Pancreas (tissue), 10 donors: Measurements from ENCODE around the gene CDKL1. TPM values are rescaled to one million over a fixed set of nuclear protein-coding genes. Genes with fewer than 3 reads are reported as not detected.
"Not testable (repeated sequence)": the region's sequence is repeated elsewhere in the genome, so short reads cannot be mapped to it uniquely, and the experiment has no call there.

ENCODE experiments used
- ATAC-seq, 4 donors: fragments of 200-7000 bp; cut with Tn5 transposase; one replicate each; pipeline versions ENCODE4 v1.8.0 to v1.9.1; 2020; ENCODE audit warnings: mild to moderate bottlenecking in 4 of 4, moderate library complexity in 4 of 4
- DNase-seq, 6 donors: peaks; one replicate each; pipeline ENCODE4 v3.0.0-alpha.2; 2020
- FAIRE-seq: peaks from 2 replicates; lab custom pipeline; 2012; peaks lifted over from hg19 to GRCh38; lab: Jason Lieb, UNC
- H3K27ac ChIP-seq, 4 donors: fragments of 200-600 bp; sonication (generic); 1 replicate in 3 of 4; 2 replicates in 1 of 4; pipeline versions ENCODE4 v1.5.0 to v1.8.0; 2020
- H3K27me3 ChIP-seq, 4 donors: fragments of 200-600 bp; one replicate each; pipeline ENCODE4 v1.8.0; 2021
- H3K36me3 ChIP-seq, 3 donors: fragments of 200-600 bp; sonication (generic) in 1 of 3; one replicate each; pipeline versions ENCODE4 v1.5.0 to v1.8.0; 2020 to 2021
- H3K4me1 ChIP-seq, 3 donors: fragments of 200-600 bp; one replicate each; pipeline ENCODE4 v1.8.0; 2021
- H3K4me3 ChIP-seq, 4 donors: fragments of 200-600 bp; sonication (generic) in 2 of 4; one replicate each; pipeline versions ENCODE4 v1.5.0 to v1.8.0; 2020 to 2021
- H3K9me3 ChIP-seq, 4 donors: fragments of 200-600 bp; one replicate each; pipeline ENCODE4 v1.8.0; 2021
- CTCF ChIP-seq, 4 donors: fragments of 200-600 bp; sonication (generic) in 3 of 4; IDR thresholded peaks; one replicate each; pipeline versions ENCODE4 v1.5.0 to v1.8.0; 2021; ENCODE audit warnings: antibody characterized with exemption in 4 of 4
- WGBS, 2 donors: extraction: QIAGEN DNeasy Blood & Tissue Kit; methylation state at CpG; one replicate each; pipeline ENCODE4 v1.1.7; 2013; 5-methylcytosine and 5-hydroxymethylcytosine counted together
- intact Hi-C, 3 donors: fragments of 100-400 bp; cut with DNase I; formaldehyde crosslinking; loops; one replicate each; pipeline versions ENCODE4 v1.11.1 to v1.14.2; 2022
- polyA plus RNA-seq, 2 donors: library from polyadenylated mRNA; stranded (reverse); fragments of 200-250 nt; gene quantifications; one replicate each; pipeline ENCODE4 v1.2.3, GENCODE V29; 2013
- total RNA-seq, 6 donors: library from RNA; stranded (reverse); fragmentation: NEBNext Ultra II Directional in 4 of 6; extraction: Animal tissue kit (Norgen Biotek cat#: 25700) in 4 of 6; gene quantifications; one replicate each; pipeline versions ENCODE4 v1.2.1 to v1.2.4, GENCODE V29; 2021 to 2023
- donor health status: healthy with polysubstance abuse.
- donor health status: DM: no; HTN: no; CAD: no; lungs with moderate emphysema.
- donor health status: DM: no; HTN: no; CAD: no.
- donor health status: control.
- donor health status: control.
- donor health status: Bipolar disorder and iron deficiency.
- donor health status: DM: yes; HTN: yes; CAD: no.
- donor health status: DM: no; HTN: no; CAD: no.
- donor health status: DM: no; HTN: no; CAD: no.
- donor health status: DM: yes; HTN: yes; CAD: no.

The CDKL1 gene
- total and polyA plus RNA-seq, 8 donors: 0.56 to 5.5 (median 3.7) TPM

GRCh38 chr14:50366115-50366514, 30.6 kb downstream of the CDKL1 start:
- WGBS, 2 donors: 43 to 50% methylated on average over 3 of the region's 3 CpGs
- DNase-seq: peak in 3 of 6 donors; percentile 36 to 45 (median 40)

GRCh38 chr14:50365572-50365971, 31.1 kb downstream of the CDKL1 start:
- ATAC-seq: peak in 3 of 4 donors; percentile 9 to 39 (median 15)
- H3K27ac ChIP-seq: peak overlapping the region in 1 of 4 donors; percentile 30

More at GRCh38 chr14:50366115-50366514, 30.6 kb downstream of the CDKL1 start:
- Histone ChIP-seq H3K4me3 (no peak overlapping the region), H3K36me3 (no peaks in the 10 kb centered on the region), H3K27ac (peak overlapping the region in 1 of 4 donors; percentile 29), H3K9me3 (no peaks in the 10 kb centered on the region), H3K27me3 (no peaks in the 10 kb centered on the region), H3K4me1 (peaks cover 6 to 26% (median 20%) of the 10 kb centered on the region in 3 donors)
- FAIRE-seq (no peak), ATAC-seq (peak in 3 of 4 donors; percentile 45 to 57 (median 54))
- intact Hi-C loops: no loop called here
- no peak for TF ChIP-seq CTCF (IDR thresholded peaks at IDR 0.05)

DNA sequence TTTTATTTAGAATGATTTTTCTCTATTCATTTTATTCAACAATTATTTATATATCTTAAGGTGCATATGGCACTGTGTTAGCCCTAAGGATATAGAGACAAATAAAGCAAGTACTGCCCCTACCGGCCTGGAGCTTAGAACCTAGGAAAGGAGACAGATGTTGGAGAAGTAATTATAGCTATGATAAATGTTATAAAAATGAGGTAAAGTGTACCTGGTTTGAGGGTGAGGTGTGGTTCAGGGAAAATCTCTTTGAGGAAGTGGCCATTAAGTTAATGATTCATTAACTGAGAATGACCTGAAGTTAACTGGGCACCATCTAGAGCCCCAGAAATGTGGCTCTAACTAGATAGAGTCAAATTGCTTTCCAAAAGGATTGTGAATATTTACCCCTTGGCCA, 31.9 kb downstream of the CDKL1 start:
- WGBS, 2 donors: 19 to 22% methylated on average over 1 of the region's 1 CpG
- H3K4me3 ChIP-seq: no peak overlapping the region
- peaks cover 6 to 27% (median 20%) of the 10 kb centered on the region in 3 donors for H3K4me1 ChIP-seq
- TF ChIP-seq CTCF (IDR thresholded peaks at IDR 0.05): no peak
- H3K27ac ChIP-seq: peak overlapping the region in 1 of 4 donors; percentile 30
- H3K36me3 ChIP-seq: no peaks in the 10 kb centered on the region
- peak; percentile 76 to 88 (median 86) for ATAC-seq
- intact Hi-C loops: no loop called here
- H3K27me3 ChIP-seq: no peaks in the 10 kb centered on the region
- H3K9me3 ChIP-seq: no peaks in the 10 kb centered on the region
- DNase-seq: no peak
- FAIRE-seq: peak; percentile 41

More at GRCh38 chr14:50365572-50365971, 31.1 kb downstream of the CDKL1 start:
- H3K36me3 ChIP-seq, intact Hi-C loops, H3K27me3 ChIP-seq, H3K9me3 ChIP-seq, H3K4me3 ChIP-seq, DNase-seq, FAIRE-seq: not testable (repeated sequence)
- H3K4me1 ChIP-seq: peaks cover 6 to 26% (median 20%) of the 10 kb centered on the region in 3 donors
- WGBS, 2 donors: 62 to 69% methylated on average over 7 of the region's 7 CpGs

DNA sequence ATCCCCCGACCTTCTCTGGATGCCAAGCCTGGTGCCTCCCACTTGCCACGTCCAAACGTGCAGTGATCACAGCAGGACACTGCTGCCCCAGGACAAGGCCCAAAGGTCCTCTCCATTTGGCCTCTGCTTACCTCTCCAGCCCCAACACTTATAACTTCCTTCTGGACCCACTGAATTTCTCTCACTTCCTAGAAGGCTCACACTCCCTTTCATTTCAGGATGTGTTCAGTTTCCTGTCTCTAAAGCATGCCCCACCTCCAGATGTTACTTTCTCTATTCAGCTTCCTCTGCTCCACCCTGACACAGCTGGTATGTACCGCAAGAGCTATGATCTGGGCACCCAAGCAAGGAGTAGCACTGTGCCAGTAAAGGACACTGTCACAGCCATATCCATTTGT, 33.0 kb downstream of the CDKL1 start:
- H3K36me3 ChIP-seq: no peaks in the 10 kb centered on the region
- H3K27ac ChIP-seq: peak overlapping the region in 2 of 4 donors; percentile 24 to 30
- no peak for FAIRE-seq
- no peaks in the 10 kb centered on the region for H3K9me3 ChIP-seq
- peak overlapping the region in 1 of 4 donors; percentile 14 for H3K4me3 ChIP-seq
- H3K4me1 ChIP-seq: peaks cover 6 to 32% (median 20%) of the 10 kb centered on the region in 3 donors
- H3K27me3 ChIP-seq: no peaks in the 10 kb centered on the region
- 74 to 78% methylated on average over 4 of the region's 4 CpGs for WGBS, 2 donors
- TF ChIP-seq CTCF (IDR thresholded peaks at IDR 0.05): no peak
- no peak for DNase-seq
- intact Hi-C loops: no loop called here
- peak in 3 of 4 donors; percentile 14 to 47 (median 27) for ATAC-seq

- H3K9me3 ChIP-seq: no peaks in the 10 kb centered on the region
- peak overlapping the region in 2 of 4 donors; percentile 24 to 30 for H3K27ac ChIP-seq
- no peak for DNase-seq
- no peaks in the 10 kb centered on the region for H3K36me3 ChIP-seq
- no peak for ATAC-seq
- peak overlapping the region in 1 of 4 donors; percentile 14 for H3K4me3 ChIP-seq
- 90% methylated on average over 14 of the region's 14 CpGs for WGBS, 2 donors
- H3K4me1 ChIP-seq: peaks cover 6 to 32% (median 20%) of the 10 kb centered on the region in 3 donors
- intact Hi-C loops: no loop called here
- no peaks in the 10 kb centered on the region for H3K27me3 ChIP-seq
- FAIRE-seq: no peak
- TF ChIP-seq CTCF (IDR thresholded peaks at IDR 0.05): no peak
These were observed 33.6 kb downstream of the CDKL1 start for GRCh38 chr14:50362764-50363713.

DNA sequence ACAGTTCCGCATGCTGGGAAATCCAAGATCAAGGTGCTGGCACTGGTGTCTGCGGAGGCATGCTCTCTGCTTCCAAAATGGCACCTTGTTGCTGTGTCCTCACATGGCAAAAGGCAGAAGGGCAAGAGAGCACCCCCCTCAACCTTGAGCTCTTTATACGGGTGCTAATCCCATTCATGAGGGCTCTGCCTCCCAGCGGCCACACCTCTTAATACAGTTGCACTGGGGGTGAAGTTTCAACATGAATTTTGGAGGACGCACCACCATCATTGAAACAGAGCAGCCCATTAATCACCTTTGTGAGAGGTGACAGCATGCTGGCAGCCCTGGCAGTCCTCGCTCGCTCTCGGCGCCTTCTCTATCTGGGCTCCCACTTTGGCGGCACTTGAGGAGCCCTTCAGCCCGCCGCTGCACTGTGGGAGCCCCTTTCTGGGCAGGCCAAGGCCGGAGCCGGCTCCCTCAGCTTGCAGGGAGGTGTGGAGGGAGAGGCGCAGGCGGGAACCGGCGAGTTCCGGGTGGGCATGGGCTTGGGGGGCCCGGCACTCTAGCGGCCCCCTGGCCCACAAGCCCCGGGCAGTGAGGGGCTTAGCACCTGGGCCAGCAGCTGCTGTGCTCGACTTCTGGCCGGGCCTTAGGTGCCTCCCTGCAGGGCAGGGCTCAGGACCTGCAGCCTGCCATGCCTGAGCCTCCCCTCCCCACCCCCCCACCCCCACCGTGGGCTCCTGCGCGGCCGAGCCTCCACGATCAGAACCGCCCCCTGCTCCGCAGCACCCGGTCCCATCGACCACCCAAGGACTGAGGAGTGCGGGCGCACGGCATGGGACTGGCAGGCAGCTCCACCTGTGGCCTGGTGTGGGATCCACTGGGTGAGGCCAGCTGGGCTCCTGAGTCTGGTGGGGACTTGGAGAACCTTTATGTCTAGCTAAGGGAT, 34.9 kb downstream of the CDKL1 start:
- H3K4me3 ChIP-seq, H3K27ac ChIP-seq, H3K9me3 ChIP-seq, intact Hi-C loops, H3K36me3 ChIP-seq, ATAC-seq, FAIRE-seq, DNase-seq, H3K27me3 ChIP-seq: not testable (repeated sequence)
- WGBS, 2 donors: 96 to 99% methylated on average over 34 to 36 of the region's 36 CpGs
- H3K4me1 ChIP-seq: peaks cover 6 to 31% (median 20%) of the 10 kb centered on the region in 3 donors
